SK-N-SH (cell line): ENCODE data around the gene MBNL2.

Experiments used
- CHD2 ChIP-seq: fragments of 150-350 bp; IDR thresholded peaks from 2 replicates; pipeline ENCODE4 v1.6.1; 2018; ENCODE audit warnings: low read length; ENCODE audit not compliant: partially characterized antibody
- CTCF ChIP-seq: fragments of 200-600 bp; sonication (generic); IDR thresholded peaks from 2 replicates; pipeline ENCODE4 v1.6.1; 2017; ENCODE audit warnings: antibody characterized with exemption, mild to moderate bottlenecking, moderate library complexity
- ELF1 ChIP-seq: IDR thresholded peaks from 2 replicates; pipeline ENCODE4 v1.4.0; 2012
- EP300 ChIP-seq, 2 experiments: IDR thresholded peaks; 2 replicates each; pipeline versions ENCODE4 v1.4.0 to v1.6.1; 2012; ENCODE audit warnings: borderline replicate concordance in 1 of 2, low read depth in 1 of 2, low read length in 1 of 2
- IRF3 ChIP-seq: fragments of 150-350 bp; IDR thresholded peaks from 2 replicates; pipeline ENCODE4 v1.6.1; 2016; ENCODE audit warnings: mild to moderate bottlenecking, low read depth, low read length
- MAX ChIP-seq: IDR thresholded peaks from 2 replicates; pipeline ENCODE4 v1.4.0; 2012; ENCODE audit warnings: low read depth
- POLR2AphosphoS5 ChIP-seq: IDR thresholded peaks from 2 replicates; pipeline ENCODE4 v1.6.1; 2012; ENCODE audit warnings: low read depth, low read length
- RAD21 ChIP-seq: IDR thresholded peaks from 2 replicates; pipeline ENCODE4 v1.6.1; 2012; ENCODE audit warnings: mild to moderate bottlenecking, low read length
- REST ChIP-seq: IDR thresholded peaks from 2 replicates; pipeline ENCODE4 v1.6.1; 2012; ENCODE audit warnings: mild to moderate bottlenecking, low read depth, low read length, moderate library complexity
- USF2 ChIP-seq: fragments of 150-350 bp; IDR thresholded peaks from 2 replicates; pipeline ENCODE4 v1.6.1; 2017; ENCODE audit warnings: antibody characterized with exemption, low read length, low read depth, borderline replicate concordance

GRCh38 chr13:97192166-97192565 is 30.0 kb upstream of the MBNL2 start:
- TF ChIP-seq EP300 (IDR thresholded peaks at IDR 0.05; ENCODE audit: borderline replicate concordance in 1 of 2, low read depth in 1 of 2, low read length in 1 of 2) (no peak), CHD2 (no peak), REST (no peak), CTCF (no peak), IRF3 (no peak), MAX (no peak), ELF1 (no peak), POLR2AphosphoS5 (no peak), USF2 (no peak), RAD21 (no peak)
